Caco-2 (cell line): ENCODE measurements around the gene NEGR1. TPM values are rescaled to one million over a fixed set of nuclear protein-coding genes. Genes with fewer than 3 reads are reported as not detected.

Experiments
- BruUV-seq: library from RNA; stranded (reverse); fragments of 400-500 nt; replicated peaks from 2 replicates; lab custom pipeline; 2021; lab: Mats Ljungman, UMichigan
- CTCF ChIA-PET: fragments of 300-600 bp; sonication (Branson Sonifier 250); formaldehyde crosslinking; loops from one replicate; lab custom pipeline; 2022; ENCODE audit warnings: antibody characterized with exemption; lab: Charles Lee
- POLR2A ChIA-PET: fragments of 300-600 bp; sonication (Branson Sonifier 250); formaldehyde crosslinking; loops from one replicate; lab custom pipeline; 2022; ENCODE audit warnings: antibody characterized with exemption; lab: Charles Lee
- DNase-seq, 2 experiments: peaks; one replicate each; pipeline versions ENCODE4 v3.0.0 to v3.0.0-alpha.2; 2020 to 2022
- H3K27me3 ChIP-seq: replicated peaks from 2 replicates; pipeline ENCODE4 v1.6.0; 2011; ENCODE audit warnings: low read length; ENCODE audit not compliant: control insufficient read depth, insufficient read depth
- H3K36me3 ChIP-seq: 2 replicates; pipeline ENCODE4 v1.5.1; 2011; ENCODE audit warnings: low read length; ENCODE audit not compliant: control insufficient read depth, insufficient read depth
- H3K4me1 ChIP-seq: fragments of 250-450 bp; sonication (Bioruptor Pico); 2 replicates; pipeline ENCODE4 v1.5.1; 2020; ENCODE audit warnings: mild to moderate bottlenecking
- H3K4me3 ChIP-seq: 2 replicates; pipeline ENCODE4 v1.5.1; 2011; ENCODE audit warnings: low read depth, mild to moderate bottlenecking, control low read depth, low read length
- H3K9me3 ChIP-seq: fragments of 250-450 bp; sonication (Bioruptor Pico); 2 replicates; pipeline ENCODE4 v1.5.1; 2020; ENCODE audit warnings: mild to moderate bottlenecking, moderate library complexity
- H3K27ac Mint-ChIP-seq: one replicate; pipeline ENCODE4 v1.8.0; 2022; ENCODE audit warnings: mixed read lengths; ENCODE audit not compliant: unreplicated experiment
- H3K27me3 Mint-ChIP-seq: one replicate; pipeline ENCODE4 v1.8.0; 2022; ENCODE audit warnings: mixed read lengths; ENCODE audit not compliant: insufficient read depth, unreplicated experiment
- H3K36me3 Mint-ChIP-seq: one replicate; pipeline ENCODE4 v1.8.0; 2022; ENCODE audit warnings: mild to moderate bottlenecking, mixed read lengths; ENCODE audit not compliant: insufficient read depth, unreplicated experiment
- H3K4me1 Mint-ChIP-seq: one replicate; pipeline ENCODE4 v1.8.0; 2022; ENCODE audit warnings: low read depth, mixed read lengths; ENCODE audit not compliant: unreplicated experiment
- H3K4me3 Mint-ChIP-seq: one replicate; pipeline ENCODE4 v1.8.0; 2022; ENCODE audit warnings: mild to moderate bottlenecking, moderate library complexity, mixed read lengths; ENCODE audit not compliant: unreplicated experiment
- H3K9me3 Mint-ChIP-seq: one replicate; pipeline ENCODE4 v1.8.0; 2022; ENCODE audit warnings: mixed read lengths; ENCODE audit not compliant: unreplicated experiment
- CTCF ChIP-seq, 2 experiments: fragments of 200-600 bp in 1 of 2; IDR thresholded peaks; 1 replicate in 1 of 2; 2 replicates in 1 of 2; pipeline versions ENCODE4 v1.5.1 to v1.8.0; 2011 to 2022; ENCODE audit warnings: antibody characterized with exemption in 1 of 2, control low read depth in 1 of 2, inconsistent platforms in 1 of 2, low read depth in 1 of 2, low read length in 1 of 2, mild to moderate bottlenecking in 1 of 2, moderate library complexity in 1 of 2; ENCODE audit not compliant: insufficient read depth in 1 of 2, severe bottlenecking in 1 of 2, unreplicated experiment in 1 of 2
- intact Hi-C: fragments of 100-400 bp; cut with micrococcal nuclease; formaldehyde crosslinking; loops from one replicate; pipeline ENCODE4 v1.10.0; 2022; ENCODE audit not compliant: unreplicated experiment
- total RNA-seq: library from RNA; stranded (reverse); gene quantifications from 2 replicates; pipeline ENCODE4 v1.2.3, GENCODE V29; 2022

Gene NEGR1
- total RNA-seq, 1 experiment from 2014 or later, result not detected

GRCh38 chr1:72322910-72323309 lies 40.6 kb upstream of the NEGR1 start:
- CTCF ChIA-PET, result no interaction called here
- no peaks in the 10 kb centered on the region for H3K36me3 ChIP-seq
- BruUV-seq, result no TSS peak

GRCh38 chr1:72296501-72296900 lies 14.2 kb upstream of the NEGR1 start:
- BruUV-seq, result no TSS peak
- Mint-ChIP-seq H3K9me3 (no peaks in the 10 kb centered on the region), H3K27me3 (peaks cover 3% of the 10 kb centered on the region), H3K4me1 (no peaks in the 10 kb centered on the region), H3K27ac (no peak overlapping the region), H3K36me3 (no peaks in the 10 kb centered on the region), H3K4me3 (no peak overlapping the region)
- DNase-seq, result no peak
- no peaks in the 10 kb centered on the region for H3K4me1 ChIP-seq
- CTCF ChIA-PET, result no interaction called here
- H3K36me3 ChIP-seq, result no peaks in the 10 kb centered on the region
- H3K9me3 ChIP-seq, result no peaks in the 10 kb centered on the region
- no peaks in the 10 kb centered on the region for H3K27me3 ChIP-seq
- no peak for TF ChIP-seq CTCF (IDR thresholded peaks at IDR 0.05; ENCODE audit: insufficient read depth in 1 of 2, low read depth in 1 of 2, low read length in 1 of 2, severe bottlenecking in 1 of 2, unreplicated experiment in 1 of 2)
- POLR2A ChIA-PET, result no interaction called here
- intact Hi-C loops, result no loop called here
- no peak overlapping the region for H3K4me3 ChIP-seq

More at GRCh38 chr1:72322910-72323309, 40.6 kb upstream of the NEGR1 start:
- Mint-ChIP-seq H3K27ac (no peak overlapping the region), H3K36me3 (no peaks in the 10 kb centered on the region), H3K4me3 (no peak overlapping the region), H3K27me3 (no peaks in the 10 kb centered on the region), H3K9me3 (no peaks in the 10 kb centered on the region), H3K4me1 (no peaks in the 10 kb centered on the region)
- no peak for DNase-seq
- Histone ChIP-seq H3K27me3 (no peaks in the 10 kb centered on the region), H3K4me1 (no peaks in the 10 kb centered on the region), H3K4me3 (no peak overlapping the region), H3K9me3 (no peaks in the 10 kb centered on the region)
- intact Hi-C loops, result loop anchor here (1.0 kb wide), 1 partner anchor 137 kb away; no protein-coding TSS in a partner anchor
- TF ChIP-seq CTCF (IDR thresholded peaks at IDR 0.05; ENCODE audit: insufficient read depth in 1 of 2, low read depth in 1 of 2, low read length in 1 of 2, severe bottlenecking in 1 of 2, unreplicated experiment in 1 of 2), result no peak
- POLR2A ChIA-PET, result no interaction called here

GRCh38 chr1:72288886-72289285 lies 6.5 kb upstream of the NEGR1 start:
- Mint-ChIP-seq H3K27me3 (no peaks in the 10 kb centered on the region), H3K4me3 (no peak overlapping the region), H3K36me3 (no peaks in the 10 kb centered on the region), H3K4me1 (no peaks in the 10 kb centered on the region), H3K9me3 (no peaks in the 10 kb centered on the region), H3K27ac (no peak overlapping the region)
- no peak overlapping the region for H3K4me3 ChIP-seq
- TF ChIP-seq CTCF (IDR thresholded peaks at IDR 0.05; ENCODE audit: insufficient read depth in 1 of 2, low read depth in 1 of 2, low read length in 1 of 2, severe bottlenecking in 1 of 2, unreplicated experiment in 1 of 2), result no peak
- intact Hi-C loops, result no loop called here
- ChIA-PET CTCF (no interaction called here), POLR2A (no interaction called here)
- no peaks in the 10 kb centered on the region for H3K4me1 ChIP-seq
- H3K27me3 ChIP-seq, result no peaks in the 10 kb centered on the region
- no peaks in the 10 kb centered on the region for H3K9me3 ChIP-seq
- BruUV-seq, result no TSS peak
- no peak for DNase-seq
- H3K36me3 ChIP-seq, result no peaks in the 10 kb centered on the region
